UCSD-AML1 (cell line): ENCODE results near the gene GATB.

Experiments used
- DNase-seq: peaks from one replicate; lab custom pipeline; 2025; ENCODE audit not compliant: unreplicated experiment; lab: John Stamatoyannopoulos, UW

The GATB gene

GRCh38 chr4:151700566-151701316 lies 60.1 kb downstream of the GATB start:
- no peak for DNase-seq

- no peak for DNase-seq
Measured at GRCh38 chr4:151698213-151698612, 62.6 kb downstream of the GATB start.

GRCh38 chr4:151694961-151695720 lies 65.7 kb downstream of the GATB start:
- DNase-seq = no peak

- DNase-seq = no peak
Measured at GRCh38 chr4:151692821-151693673, 67.8 kb downstream of the GATB start.

- no peak for DNase-seq
Measured at GRCh38 chr4:151692443-151692782, 68.4 kb downstream of the GATB start.

- no peak for DNase-seq
Measured at GRCh38 chr4:151691639-151692442, 69.0 kb downstream of the GATB start.

- DNase-seq = no peak
Measured at GRCh38 chr4:151690876-151691275, 69.9 kb downstream of the GATB start.

GRCh38 chr4:151690164-151690870 lies 70.5 kb downstream of the GATB start:
- no peak for DNase-seq

- DNase-seq = no peak
Measured at GRCh38 chr4:151689211-151689991, 71.4 kb downstream of the GATB start.

GRCh38 chr4:151688785-151689043 lies 72.1 kb downstream of the GATB start:
- no peak for DNase-seq

GRCh38 chr4:151688003-151688784 lies 72.6 kb downstream of the GATB start:
- DNase-seq = no peak

GRCh38 chr4:151687021-151687640 lies 73.7 kb downstream of the GATB start:
- DNase-seq = no peak

GRCh38 chr4:151685303-151685702 lies 75.5 kb downstream of the GATB start:
- DNase-seq = no peak

- no peak for DNase-seq
Measured at GRCh38 chr4:151681085-151681484, 79.7 kb downstream of the GATB start.

GRCh38 chr4:151679231-151679630 lies 81.6 kb downstream of the GATB start:
- no peak for DNase-seq

- DNase-seq = no peak
Measured at GRCh38 chr4:151678048-151678872, 82.5 kb downstream of the GATB start.

GRCh38 chr4:151677193-151677592 lies 83.6 kb downstream of the GATB start:
- DNase-seq = no peak

GRCh38 chr4:151676301-151676700 lies 84.5 kb downstream of the GATB start:
- DNase-seq = no peak
